Liver (tissue), 2 donors: ENCODE results near the gene UBA6.

Source experiments
- CTCF ChIP-seq: fragments of 150-350 bp; IDR thresholded peaks from 2 replicates; pipeline ENCODE4 v1.5.1; 2017; ENCODE audit warnings: improper control_type of control experiment, low read depth, low read length; ENCODE audit not compliant: missing input control
- MAX ChIP-seq: IDR thresholded peaks from 2 replicates; pipeline ENCODE4 v1.6.1; 2016; ENCODE audit warnings: antibody characterized with exemption
- donor health status: healthy.

GRCh38 chr4:67712650-67713528 is 11.9 kb upstream of the UBA6 start:
- TF ChIP-seq CTCF (no peak), MAX (no peak)
